Astrocyte of the cerebellum (primary cell): ENCODE measurements around the gene PAX5.

Experiments
- DNase-seq: peaks from one replicate; pipeline ENCODE4 v3.0.0-alpha.2; 2011; ENCODE audit warnings: low read depth
- H3K4me3 ChIP-seq: 2 replicates; pipeline ENCODE4 v1.5.1; 2011; ENCODE audit warnings: mild to moderate bottlenecking, low read depth, low read length, moderate library complexity
- CTCF ChIP-seq: IDR thresholded peaks from 2 replicates; pipeline ENCODE4 v1.5.1; 2012; ENCODE audit warnings: low read length, low read depth, moderate library complexity, mild to moderate bottlenecking; ENCODE audit errors: missing control alignments
- in situ Hi-C: cut with HindIII; loops from 2 replicates; pipeline ENCODE4 v1.10.0; 2017; ENCODE audit warnings: low sequenced_read_pairs

Gene PAX5

GRCh38 chr9:36939655-36940499 lies 94.2 kb downstream of the PAX5 start:
- no peak for DNase-seq
- no peak for TF ChIP-seq CTCF
- in situ Hi-C loops = no loop called here
- no peak overlapping the region for H3K4me3 ChIP-seq

- H3K4me3 ChIP-seq = no peak overlapping the region
- no peak for DNase-seq
- in situ Hi-C loops = no loop called here
- TF ChIP-seq CTCF = no peak
These were observed 94.9 kb downstream of the PAX5 start for GRCh38 chr9:36939214-36939613.

- in situ Hi-C loops = no loop called here
- no peak for DNase-seq
- no peak for TF ChIP-seq CTCF
- no peak overlapping the region for H3K4me3 ChIP-seq
These were observed 95.5 kb downstream of the PAX5 start for GRCh38 chr9:36938617-36939016.

- TF ChIP-seq CTCF = no peak
- in situ Hi-C loops = no loop called here
- H3K4me3 ChIP-seq = no peak overlapping the region
- no peak for DNase-seq
These were observed 96.1 kb downstream of the PAX5 start for GRCh38 chr9:36937951-36938350.

- DNase-seq = no peak
- in situ Hi-C loops = no loop called here
- TF ChIP-seq CTCF = no peak
- H3K4me3 ChIP-seq = no peak overlapping the region
These were observed 96.7 kb downstream of the PAX5 start for GRCh38 chr9:36937346-36937745.

- in situ Hi-C loops = no loop called here
- no peak for TF ChIP-seq CTCF
- H3K4me3 ChIP-seq = no peak overlapping the region
- no peak for DNase-seq
These were observed 97.6 kb downstream of the PAX5 start for GRCh38 chr9:36936498-36936831.
